Activated naive CD8-positive, alpha-beta T cell treated with anti-CD3 and anti-CD28 coated beads, Interleukin-2, amount 10 ng/mL, durations not matched to agents 7 days and 5 days (primary cell): ENCODE measurements around the gene PTBP1. TPM values are rescaled to one million over a fixed set of nuclear protein-coding genes. Genes with fewer than 3 reads are reported as not detected.

ENCODE experiments used
- ATAC-seq: fragments of 150-1000 bp; cut with Tn5 transposase; one replicate; pipeline ENCODE4 v1.10.0; 2021; ENCODE audit warnings: low read depth, moderate library complexity
- POLR2A ChIA-PET: fragments of 350-600 bp; sonication (Branson Sonifier 250); formaldehyde crosslinking; loops from one replicate; lab custom pipeline; 2021; ENCODE audit warnings: antibody characterized with exemption; lab: Charles Lee
- DNase-seq: peaks from one replicate; pipeline ENCODE4 v3.0.0; 2021
- H3K27ac Mint-ChIP-seq: one replicate; pipeline ENCODE4 v1.8.0; 2022; ENCODE audit warnings: mild to moderate bottlenecking, mixed read lengths
- H3K27me3 Mint-ChIP-seq: one replicate; pipeline ENCODE4 v1.8.0; 2022; ENCODE audit warnings: mild to moderate bottlenecking, moderate library complexity, mixed read lengths
- H3K36me3 Mint-ChIP-seq: one replicate; pipeline ENCODE4 v1.8.0; 2021; ENCODE audit warnings: mild to moderate bottlenecking, mixed read lengths
- H3K4me1 Mint-ChIP-seq: one replicate; pipeline ENCODE4 v1.8.0; 2021; ENCODE audit warnings: mixed read lengths
- H3K4me3 Mint-ChIP-seq: one replicate; pipeline ENCODE4 v1.8.0; 2022; ENCODE audit warnings: mild to moderate bottlenecking, moderate library complexity, mixed read lengths
- H3K9me3 Mint-ChIP-seq: one replicate; pipeline ENCODE4 v1.8.0; 2021; ENCODE audit warnings: mixed read lengths
- microRNA-seq: library from miRNA; unstranded; fragments of <30 nt; microRNA quantifications from one replicate; pipeline ENCODE4 v1.2.0, GENCODE V29; 2022
- total RNA-seq, 2 experiments: library from RNA; stranded (reverse); gene quantifications; one replicate each; pipeline ENCODE4 v1.2.3, GENCODE V29; 2021

Gene PTBP1
- total RNA-seq, 2 experiments from 2014 or later: 400 to 411 TPM

- H3K27ac Mint-ChIP-seq: no peak within 1 kb of the TSS
- H3K4me3 Mint-ChIP-seq: no peak within 1 kb of the TSS
- peaks cover 11% of the 10 kb centered on the region for H3K4me1 Mint-ChIP-seq
- POLR2A ChIA-PET: interaction anchor here (1.6 kb wide), 1 partner anchor 126 kb away, joined by 4 read pairs; no protein-coding TSS in a partner anchor
- ATAC-seq (no peak), DNase-seq (no peak)
- H3K36me3 Mint-ChIP-seq: no peaks in the 10 kb centered on the region
- H3K9me3 Mint-ChIP-seq: no peaks in the 10 kb centered on the region
- H3K27me3 Mint-ChIP-seq: peaks cover 20% of the 10 kb centered on the region
Observed at GRCh38 chr19:858868-859843, 61.9 kb downstream of the PTBP1 start, which contains the start of gene CFD. Gene CFD, plus strand, starts transcription at chr19:859664. Its CDS starts 26 bp downstream, at chr19:859690.

GRCh38 chr19:861141-861755 is 64.0 kb downstream of the PTBP1 start:
- DNase-seq (no peak), ATAC-seq (no peak)
- Mint-ChIP-seq H3K9me3 (no peaks in the 10 kb centered on the region), H3K27me3 (peaks cover 20% of the 10 kb centered on the region), H3K4me3 (no peak overlapping the region), H3K36me3 (no peaks in the 10 kb centered on the region), H3K27ac (no peak overlapping the region), H3K4me1 (peaks cover 11% of the 10 kb centered on the region)
- POLR2A ChIA-PET: interaction anchor here (1.0 to 3.0 kb wide), 2 partner anchors 32 to 123 kb away, joined by 3 to 13 read pairs; partner anchors contain the start of genes RNU6-9 and WDR18

Small RNAs within 50 kb of the gene (microRNA-seq; reads per million reads assigned to microRNA genes)
- gene MIR3187 (40.0 reads per million, percentile 42 among the genes with 10 or more reads in this experiment), gene MIR4745 (9.1 reads per million, percentile 12 among the genes with 10 or more reads in this experiment)

Other genes with a start within 250 kb of the PTBP1 start
- 100 to 1,000 TPM; 183 to 196 TPM for gene BSG, start 224.9 kb upstream of the PTBP1 start, total RNA-seq
- gene HCN2, start 207.6 kb upstream of the PTBP1 start, total RNA-seq: 1 to 10 TPM; 1.0 to 1.2 TPM
- 10 to 100 TPM; 63.2 to 65.1 TPM for gene POLRMT, start 163.9 kb upstream of the PTBP1 start, total RNA-seq
- gene FGF22, start 157.6 kb upstream of the PTBP1 start, total RNA-seq: 1 to 10 TPM in 1 of 2 experiments, under 1 TPM in 1; 0.72 to 1.1 TPM
- gene RNF126, start 134.2 kb upstream of the PTBP1 start, total RNA-seq: 10 to 100 TPM; 79.0 to 84.8 TPM
- gene FSTL3, start 121.1 kb upstream of the PTBP1 start, total RNA-seq: 1 to 10 TPM; 2.6 to 2.9 TPM
- not detected for gene PRSS57, start 102.0 kb upstream of the PTBP1 start, total RNA-seq
- not detected for gene PALM, start 88.5 kb upstream of the PTBP1 start, total RNA-seq
- gene MISP, start 46.3 kb upstream of the PTBP1 start, total RNA-seq: not detected
- not detected for gene PLPPR3, start 24.5 kb downstream of the PTBP1 start, total RNA-seq
- gene AZU1, start 30.4 kb downstream of the PTBP1 start, total RNA-seq: under 1 TPM in 1 of 2 experiments, not detected in 1; 0.25 TPM
- gene PRTN3, start 43.5 kb downstream of the PTBP1 start, total RNA-seq: not detected
- gene ELANE, start 54.9 kb downstream of the PTBP1 start, total RNA-seq: not detected
- 1 to 10 TPM; 4.4 to 5.5 TPM for gene CFD, start 62.2 kb downstream of the PTBP1 start, total RNA-seq
- 10 to 100 TPM; 53.6 to 72.7 TPM for gene MED16, start 95.7 kb downstream of the PTBP1 start, total RNA-seq
- not detected for gene RNU6-9, start 96.0 kb downstream of the PTBP1 start, total RNA-seq
- 100 to 1,000 TPM; 108 to 113 TPM for gene R3HDM4, start 115.8 kb downstream of the PTBP1 start, total RNA-seq
- gene KISS1R, start 119.9 kb downstream of the PTBP1 start, total RNA-seq: 1 to 10 TPM; 2.9 to 3.1 TPM
- gene ARID3A, start 128.6 kb downstream of the PTBP1 start, total RNA-seq: 10 to 100 TPM; 28.7 to 33.2 TPM
- gene WDR18, start 186.9 kb downstream of the PTBP1 start, total RNA-seq: 10 to 100 TPM; 45.1 to 54.3 TPM
- gene GRIN3B, start 203.0 kb downstream of the PTBP1 start, total RNA-seq: not detected
- 100 to 1,000 TPM; 231 to 235 TPM for gene TMEM259, start 223.7 kb downstream of the PTBP1 start, total RNA-seq
- not detected for gene RNU6-2, start 224.1 kb downstream of the PTBP1 start, total RNA-seq
- 100 to 1,000 TPM; 340 to 353 TPM for gene CNN2, start 229.2 kb downstream of the PTBP1 start, total RNA-seq
- gene ABCA7, start 242.7 kb downstream of the PTBP1 start, total RNA-seq: 100 to 1,000 TPM; 145 to 146 TPM